ENCODE measurements around the gene CLCN2. TPM values are rescaled to one million over a fixed set of nuclear protein-coding genes. Genes with fewer than 3 reads are reported as not detected.

The CLCN2 gene
- total RNA-seq, 6 experiments from 2014 or later = 3.4 to 5.1 (median 4.2) TPM

DNA sequence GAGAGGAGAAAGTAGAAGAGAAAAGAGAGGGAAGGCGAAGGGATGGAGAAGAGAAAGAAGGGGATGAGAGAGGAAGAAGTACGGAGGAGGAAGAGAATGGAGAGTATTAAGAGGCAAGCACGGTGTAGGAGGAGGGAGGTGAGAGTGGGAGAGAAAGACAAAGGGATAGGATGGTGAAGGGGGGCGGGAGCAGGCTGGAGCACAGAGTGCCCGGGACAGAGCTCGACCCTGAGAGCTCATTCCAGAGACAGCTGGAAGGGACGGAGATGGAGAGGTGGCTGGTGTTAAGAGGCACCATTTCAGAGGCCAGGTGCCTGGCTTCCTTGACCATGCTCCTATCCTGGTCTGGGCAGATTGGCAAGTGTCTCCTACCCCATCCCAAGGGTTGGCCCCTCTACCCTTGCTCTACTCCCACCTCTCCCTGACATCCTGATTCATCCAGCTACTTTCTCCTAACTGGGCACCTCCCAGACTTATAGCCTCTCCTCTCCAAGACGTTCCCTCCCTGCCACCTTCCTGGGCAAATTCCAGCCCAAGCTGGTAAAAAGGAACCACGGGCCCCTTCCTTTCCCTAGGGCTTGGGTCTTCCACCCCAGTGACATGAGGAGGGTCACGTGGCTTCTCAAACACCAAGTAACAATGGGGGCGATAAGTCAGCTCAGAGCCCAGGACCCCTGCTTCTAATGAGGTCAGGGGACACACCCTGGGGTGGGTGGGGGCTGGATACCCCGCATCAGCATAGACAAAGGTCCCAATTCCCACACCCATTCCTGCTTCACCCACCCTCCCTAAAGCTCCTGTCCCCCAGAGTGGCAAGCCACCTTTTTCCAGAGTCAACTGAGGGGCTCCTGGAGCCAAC is 1.1 kb downstream of the CLCN2 start:
- no peak for TF ChIP-seq CTCF (IDR thresholded peaks at IDR 0.05)
- peaks cover 36% of the 10 kb centered on the region for H3K4me1 Mint-ChIP-seq (ENCODE audit: low read depth)
- H3K4me3 Mint-ChIP-seq = peak overlapping the region; percentile 91
- no peak for DNase-seq
- peaks cover 15% of the 10 kb centered on the region for H3K36me3 Mint-ChIP-seq (ENCODE audit: low read depth)
- H3K27me3 Mint-ChIP-seq (ENCODE audit: insufficient read depth) = peaks cover 7% of the 10 kb centered on the region
- peak overlapping the region; percentile 72 for H3K27ac Mint-ChIP-seq
- H3K9me3 Mint-ChIP-seq = no peaks in the 10 kb centered on the region

GRCh38 chr3:184359610-184360009 is 1.8 kb downstream of the CLCN2 start:
- no peak for TF ChIP-seq CTCF (IDR thresholded peaks at IDR 0.05)
- Mint-ChIP-seq H3K4me1 (ENCODE audit: low read depth) (peaks cover 34% of the 10 kb centered on the region), H3K36me3 (ENCODE audit: low read depth) (peaks cover 10% of the 10 kb centered on the region), H3K9me3 (no peaks in the 10 kb centered on the region), H3K27me3 (ENCODE audit: insufficient read depth) (peaks cover 8% of the 10 kb centered on the region), H3K4me3 (peak overlapping the region; percentile 91), H3K27ac (peak overlapping the region; percentile 50)
- no peak for DNase-seq

DNA sequence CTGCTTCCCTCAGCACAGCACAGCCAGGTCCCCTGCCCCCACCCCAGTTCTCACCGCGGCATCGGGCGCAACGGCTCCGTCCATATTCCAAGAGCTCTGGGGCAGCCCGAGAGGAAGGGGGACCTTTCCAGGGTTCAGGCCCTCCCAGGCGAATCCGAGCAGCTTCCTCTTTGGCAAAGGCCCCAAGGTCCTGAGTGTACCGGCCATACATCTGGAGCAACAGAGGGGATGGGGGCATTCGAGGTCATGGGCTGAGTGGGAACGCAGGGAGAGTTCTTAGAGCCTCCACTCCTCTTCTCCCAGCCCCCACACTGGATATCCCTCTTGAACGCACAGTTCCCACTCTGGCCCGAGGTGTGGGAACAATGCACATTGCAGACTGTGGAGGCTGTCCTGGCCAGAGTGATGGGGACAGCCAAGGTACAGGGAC is 2.5 kb downstream of the CLCN2 start:
- Mint-ChIP-seq H3K9me3 (no peaks in the 10 kb centered on the region), H3K4me3 (no peak overlapping the region)

DNA sequence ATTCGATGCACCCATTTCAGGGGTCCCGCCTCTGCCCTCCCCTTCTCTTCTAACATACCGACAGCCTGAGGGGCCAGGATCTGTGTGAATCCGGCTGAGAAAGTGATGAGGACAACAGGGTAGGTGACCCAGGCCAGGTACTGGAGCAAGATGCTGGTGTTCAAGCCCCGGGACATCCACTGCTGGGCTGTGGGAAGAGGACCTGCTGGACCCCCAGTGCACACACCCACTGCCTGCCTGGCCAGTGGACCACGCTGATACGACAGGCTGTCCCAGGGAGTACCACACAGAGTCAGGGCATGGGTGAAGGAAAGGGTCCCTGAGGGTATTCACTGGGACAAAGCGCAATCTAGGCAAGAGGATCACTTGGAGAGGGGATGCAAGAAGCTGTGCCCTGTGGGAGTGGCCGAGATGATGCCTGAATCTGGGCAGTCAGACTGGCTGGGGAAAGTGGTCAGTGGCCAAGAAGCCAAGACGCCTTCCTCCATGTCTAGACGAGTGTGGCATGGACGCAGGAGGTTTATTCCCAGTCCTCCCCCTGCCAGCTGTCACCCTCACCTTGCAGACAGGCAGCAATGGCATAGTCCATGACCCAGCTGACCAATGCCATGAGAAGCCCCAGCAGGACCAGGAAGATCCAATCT is 3.2 kb downstream of the CLCN2 start:
- TF ChIP-seq CTCF (IDR thresholded peaks at IDR 0.05) = no peak
- Mint-ChIP-seq H3K9me3 (no peaks in the 10 kb centered on the region), H3K27ac (no peak overlapping the region)

More for the DNA sequence above, 2.5 kb downstream of the CLCN2 start:
- Mint-ChIP-seq H3K4me1 (ENCODE audit: low read depth) (peaks cover 28% of the 10 kb centered on the region), H3K27me3 (ENCODE audit: insufficient read depth) (peaks cover 8% of the 10 kb centered on the region), H3K36me3 (ENCODE audit: low read depth) (peaks cover 6% of the 10 kb centered on the region; the same call in 1 of the 2 replicates), H3K27ac (no peak overlapping the region)
- no peak for TF ChIP-seq CTCF (IDR thresholded peaks at IDR 0.05)
- DNase-seq = no peak

GRCh38 chr3:184357248-184358123 is 3.9 kb downstream of the CLCN2 start:
- Mint-ChIP-seq H3K4me3 (no peak overlapping the region), H3K27me3 (ENCODE audit: insufficient read depth) (peaks cover 4% of the 10 kb centered on the region; the same call in 1 of the 2 replicates), H3K36me3 (ENCODE audit: low read depth) (peaks cover 8% of the 10 kb centered on the region; the same call in 1 of the 2 replicates), H3K27ac (no peak overlapping the region), H3K4me1 (ENCODE audit: low read depth) (peaks cover 28% of the 10 kb centered on the region), H3K9me3 (no peaks in the 10 kb centered on the region)
- TF ChIP-seq CTCF (IDR thresholded peaks at IDR 0.05) = no peak
- DNase-seq = no peak

More for the DNA sequence above, 3.2 kb downstream of the CLCN2 start:
- Mint-ChIP-seq H3K4me3 (no peak overlapping the region), H3K27me3 (ENCODE audit: insufficient read depth) (peaks cover 4% of the 10 kb centered on the region; the same call in 1 of the 2 replicates), H3K36me3 (ENCODE audit: low read depth) (peaks cover 6% of the 10 kb centered on the region; the same call in 1 of the 2 replicates), H3K4me1 (ENCODE audit: low read depth) (peaks cover 28% of the 10 kb centered on the region)
- no peak for DNase-seq

Data from HFFc6 (cell line).